HG03108 (cell line): Measurements from ENCODE around the gene ZMYND10.
A peak's percentile ranks its signal among the peaks of the same experiment; 100 is the strongest.
"Not testable (repeated sequence)": the region's sequence is repeated elsewhere in the genome, so short reads cannot be mapped to it uniquely, and the experiment has no call there.

Source experiments
- ATAC-seq: cut with Tn5 transposase; IDR thresholded peaks from one replicate; pipeline ENCODE4 v1.9.1; 2021; ENCODE audit warnings: moderate library complexity; ENCODE audit not compliant: unreplicated experiment

Gene ZMYND10

DNA sequence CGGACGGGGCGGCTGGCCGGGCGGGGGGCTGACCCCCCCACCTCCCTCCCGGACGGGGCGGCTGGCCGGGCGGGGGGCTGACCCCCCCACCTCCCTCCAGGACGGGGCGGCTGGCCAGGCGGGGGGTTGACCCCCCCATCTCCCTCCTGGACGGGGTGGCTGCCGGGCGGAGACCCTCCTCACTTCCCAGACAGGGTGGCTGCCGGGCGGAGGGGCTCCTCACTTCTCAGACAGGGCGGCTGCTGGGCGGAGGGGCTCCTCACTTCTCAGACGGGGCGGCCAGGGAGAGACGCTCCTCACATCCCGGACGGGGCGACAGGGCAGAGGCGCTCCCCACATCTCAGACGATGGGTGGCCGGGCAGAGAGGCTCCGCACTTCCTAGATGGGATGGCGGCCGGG lies 33.5 kb downstream of the ZMYND10 start:
- not testable (repeated sequence) for ATAC-seq

DNA sequence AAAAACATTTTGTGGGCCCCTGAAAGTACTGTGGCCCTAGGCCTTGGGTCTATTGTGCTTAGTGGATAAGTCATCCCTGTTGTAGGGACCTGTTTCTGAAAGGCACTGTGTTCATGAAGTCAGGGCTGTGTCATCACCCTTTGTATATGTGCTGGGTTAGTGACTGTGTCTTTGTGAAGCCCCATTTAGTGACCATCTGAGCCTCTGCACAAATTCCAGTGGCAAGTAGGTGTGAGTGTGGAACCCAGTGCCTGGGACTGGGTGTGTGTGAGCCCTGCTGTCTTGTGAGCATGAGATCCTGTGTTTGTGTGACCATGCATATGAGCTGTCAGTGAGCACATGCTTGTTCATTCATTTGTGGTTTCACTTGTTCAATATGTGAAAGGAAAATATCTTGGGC lies 40.9 kb downstream of the ZMYND10 start:
- ATAC-seq: no peak

DNA sequence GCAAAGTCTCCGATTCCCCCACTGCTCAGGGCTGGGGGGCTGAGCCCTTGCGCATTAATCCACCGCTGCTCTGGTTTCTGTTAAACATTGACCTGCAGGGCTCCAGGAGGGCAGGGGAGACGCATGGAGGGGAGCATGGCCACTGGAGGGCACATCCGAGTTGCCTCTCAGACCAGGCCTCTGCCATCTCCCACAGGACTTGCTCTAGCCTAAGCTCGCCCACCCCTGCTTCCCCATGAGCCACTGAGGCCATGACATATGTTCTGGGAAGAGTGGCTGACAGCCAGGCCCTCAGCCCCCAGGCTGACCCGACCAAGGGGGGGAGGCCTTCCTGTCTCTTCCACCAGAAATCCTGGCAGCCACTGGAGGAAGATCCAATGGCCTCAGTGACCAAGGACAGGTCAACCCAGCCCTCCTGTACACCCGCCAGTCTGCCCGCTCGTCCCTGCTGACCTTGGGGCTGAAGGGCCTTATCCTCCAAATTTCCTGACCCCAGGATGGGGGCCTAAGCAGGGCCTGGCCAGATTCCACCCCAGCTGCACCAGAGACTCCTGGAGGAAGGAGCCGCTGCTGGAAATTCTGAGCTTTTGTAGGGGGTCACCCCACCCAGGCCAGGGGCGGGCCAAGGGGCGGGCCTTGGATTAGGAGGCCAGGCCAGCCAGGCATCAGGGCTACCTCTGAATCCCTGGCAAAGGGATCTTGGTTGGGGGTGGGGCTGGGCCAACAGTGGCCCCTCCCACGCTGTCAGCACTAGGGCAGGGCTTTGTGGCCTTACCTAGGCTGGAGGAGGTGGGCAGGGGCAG lies 42.3 kb downstream of the ZMYND10 start, which contains the start of gene HYAL1:
TSS of gene HYAL1 (minus strand) at position 562 of the 803 bp plus-strand sequence. CDS start 618 bp downstream, outside the sequence.
- ATAC-seq: no peak

DNA sequence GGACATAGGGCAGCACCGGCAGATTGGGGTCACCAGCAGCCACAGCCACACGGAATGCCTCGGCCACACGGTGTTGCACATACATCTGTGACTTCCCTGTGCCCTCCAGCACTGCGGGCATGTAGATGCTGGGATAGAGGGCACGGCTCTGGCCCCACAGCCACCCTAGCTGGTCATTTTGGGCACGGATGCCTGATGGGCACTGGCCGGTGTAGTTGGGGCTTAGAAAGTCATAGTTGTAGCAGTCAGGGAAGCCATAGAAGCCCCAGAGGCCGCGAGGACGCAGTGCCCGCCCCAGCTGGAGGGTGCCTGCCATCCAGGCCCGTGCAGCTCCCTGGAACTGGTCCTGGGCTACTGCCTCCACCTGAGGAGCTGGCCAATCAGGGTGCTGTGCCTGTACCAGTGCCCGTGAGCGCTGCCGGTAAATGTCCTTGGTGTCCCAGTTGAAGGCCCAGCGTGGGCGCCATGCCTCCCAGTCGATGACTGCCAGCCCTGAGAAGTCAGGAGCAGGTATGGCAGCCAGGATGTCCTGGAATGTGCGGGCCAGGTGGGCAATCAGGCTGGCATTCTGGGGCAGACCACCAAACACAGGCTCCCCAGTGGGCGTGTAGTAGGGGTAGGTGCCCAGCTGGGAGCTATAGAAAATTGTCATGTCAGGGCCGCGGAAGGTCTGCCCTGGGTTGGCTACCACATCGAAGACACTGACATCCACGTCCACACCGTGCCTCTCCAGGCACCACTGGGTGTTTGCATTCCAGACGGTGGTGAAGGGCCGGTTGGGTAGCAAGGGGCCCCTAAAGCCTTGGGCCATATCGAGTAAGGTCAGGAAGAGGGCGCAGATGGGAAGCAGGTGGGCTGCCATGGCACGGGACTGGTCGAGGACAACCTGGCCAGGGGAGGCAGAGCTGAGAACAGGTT lies 43.2 kb downstream of the ZMYND10 start:
- no peak for ATAC-seq

DNA sequence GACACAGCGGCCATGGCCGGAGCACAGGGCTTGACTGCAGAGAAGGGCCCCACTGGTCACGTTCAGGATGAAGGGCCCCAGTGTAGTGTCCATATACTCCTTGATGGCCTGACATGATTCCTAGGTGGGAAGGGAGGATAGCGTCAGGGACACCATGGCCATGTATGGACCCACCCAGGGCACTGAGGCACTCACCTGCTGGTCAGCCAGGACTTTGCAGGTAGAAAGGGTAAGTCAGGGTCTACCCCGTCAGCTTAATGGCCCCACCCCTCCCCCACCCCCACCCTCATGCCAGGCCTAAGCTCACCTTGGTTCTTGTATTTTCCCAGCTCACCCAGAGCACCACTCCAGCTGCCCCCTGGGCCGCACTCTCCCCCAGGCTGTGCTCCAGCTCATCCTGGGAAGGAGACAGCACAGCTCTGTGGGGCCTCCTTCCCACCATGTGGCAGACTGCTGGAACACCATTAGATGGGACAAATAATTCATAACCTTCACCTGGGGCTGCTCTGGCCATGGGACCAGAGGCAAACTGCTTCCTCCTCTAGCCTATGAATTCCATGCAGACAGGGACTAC lies 44.8 kb downstream of the ZMYND10 start:
- no peak for ATAC-seq

DNA sequence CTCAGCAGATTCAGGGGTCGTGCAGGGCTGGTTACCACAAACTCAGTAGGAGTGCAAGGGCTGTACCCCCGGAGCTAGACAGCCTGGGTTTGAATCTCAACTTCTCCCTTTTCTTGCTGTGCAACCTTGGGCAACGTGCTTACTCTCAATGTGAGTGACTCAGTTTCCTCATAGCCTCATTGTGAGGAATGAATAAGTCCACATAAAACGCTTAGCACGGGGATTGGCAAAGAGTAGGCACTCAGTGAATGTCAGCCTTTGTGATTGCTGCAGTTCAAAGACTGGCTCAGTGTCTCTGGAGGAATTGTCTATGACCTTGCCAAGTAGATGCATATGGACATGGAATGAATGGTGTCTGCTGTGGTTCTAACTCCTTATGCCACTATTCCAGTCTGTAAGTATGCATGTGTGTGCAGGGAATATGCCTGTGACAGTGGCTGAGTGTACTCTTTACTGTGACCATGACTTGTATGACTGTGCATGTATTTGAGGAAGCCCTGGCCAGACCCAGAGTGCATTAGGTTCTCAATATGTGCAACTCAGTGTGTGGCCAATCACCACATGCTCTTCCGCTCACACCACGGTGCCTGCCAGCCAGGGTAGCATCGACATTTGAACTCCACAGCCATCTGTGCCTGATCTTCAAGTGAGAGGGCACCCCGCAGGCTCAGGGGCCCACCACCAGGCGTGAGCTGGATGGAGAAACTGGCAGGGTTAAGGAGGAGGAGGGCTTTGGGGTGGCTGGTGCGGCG lies 45.4 kb downstream of the ZMYND10 start:
- ATAC-seq: no peak

DNA sequence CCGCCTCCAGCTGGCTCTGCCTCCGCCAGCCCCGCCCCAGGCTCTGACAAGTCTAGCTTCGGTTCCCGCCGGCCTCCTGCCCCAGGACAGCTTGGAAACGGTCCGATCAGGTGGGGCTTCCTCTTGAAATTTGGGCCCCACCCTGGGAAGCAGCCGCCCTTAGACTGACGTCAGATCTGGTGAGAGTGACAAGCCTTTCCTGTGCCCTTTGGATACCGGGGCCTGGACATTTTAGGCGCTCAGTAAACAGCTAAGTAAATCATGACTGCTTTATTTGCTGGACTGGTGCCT lies 45.9 kb downstream of the ZMYND10 start:
- no peak for ATAC-seq

DNA sequence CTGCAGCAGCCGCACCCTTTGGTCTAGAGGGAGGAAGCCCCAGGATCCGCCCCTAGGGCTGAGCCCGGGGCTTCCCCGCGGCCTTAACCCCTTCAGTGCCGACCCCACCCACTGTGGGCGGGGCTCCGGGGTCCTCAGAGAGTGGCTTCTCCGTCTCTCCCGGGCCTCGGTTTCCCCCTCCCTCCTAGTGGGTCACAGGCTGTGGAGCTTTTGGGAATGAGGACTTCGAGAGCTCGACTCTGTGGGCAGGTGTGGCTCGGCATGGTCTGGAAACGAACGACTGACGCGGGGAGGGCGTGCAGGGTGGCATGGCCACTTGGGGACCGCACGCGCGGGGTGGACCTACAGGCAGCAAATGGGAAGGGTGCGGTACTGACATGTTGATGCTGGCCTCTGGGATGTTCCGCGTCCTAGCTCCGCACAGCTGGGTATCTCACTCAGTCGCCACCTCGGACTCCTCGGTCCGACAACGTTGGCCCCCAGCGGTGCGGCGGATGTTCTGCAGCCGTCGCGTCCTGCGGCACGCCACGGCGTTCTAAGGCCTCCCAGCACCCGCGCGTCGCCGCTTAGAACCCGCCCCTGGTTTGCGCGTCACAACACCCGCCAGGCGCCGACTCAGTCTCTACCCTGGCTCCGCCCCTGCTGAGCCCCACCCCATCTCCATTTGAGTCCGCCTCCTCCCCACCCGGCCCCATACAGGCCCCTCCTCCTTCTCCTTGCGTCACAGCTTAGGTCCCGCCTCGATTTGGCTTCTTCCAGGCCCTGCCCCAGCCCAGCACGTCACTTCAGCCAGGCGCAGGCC lies 46.5 kb downstream of the ZMYND10 start, which contains the start of the genes HYAL3 and NAA80:
TSS of gene HYAL3 (minus strand) at position 570 of the 802 bp plus-strand sequence. CDS start 3,803 bp downstream, outside the sequence.
TSS of gene NAA80 (minus strand) at position 570 of the 802 bp plus-strand sequence. CDS start 1,942 bp downstream, outside the sequence.
- peak; percentile 77 for ATAC-seq

DNA sequence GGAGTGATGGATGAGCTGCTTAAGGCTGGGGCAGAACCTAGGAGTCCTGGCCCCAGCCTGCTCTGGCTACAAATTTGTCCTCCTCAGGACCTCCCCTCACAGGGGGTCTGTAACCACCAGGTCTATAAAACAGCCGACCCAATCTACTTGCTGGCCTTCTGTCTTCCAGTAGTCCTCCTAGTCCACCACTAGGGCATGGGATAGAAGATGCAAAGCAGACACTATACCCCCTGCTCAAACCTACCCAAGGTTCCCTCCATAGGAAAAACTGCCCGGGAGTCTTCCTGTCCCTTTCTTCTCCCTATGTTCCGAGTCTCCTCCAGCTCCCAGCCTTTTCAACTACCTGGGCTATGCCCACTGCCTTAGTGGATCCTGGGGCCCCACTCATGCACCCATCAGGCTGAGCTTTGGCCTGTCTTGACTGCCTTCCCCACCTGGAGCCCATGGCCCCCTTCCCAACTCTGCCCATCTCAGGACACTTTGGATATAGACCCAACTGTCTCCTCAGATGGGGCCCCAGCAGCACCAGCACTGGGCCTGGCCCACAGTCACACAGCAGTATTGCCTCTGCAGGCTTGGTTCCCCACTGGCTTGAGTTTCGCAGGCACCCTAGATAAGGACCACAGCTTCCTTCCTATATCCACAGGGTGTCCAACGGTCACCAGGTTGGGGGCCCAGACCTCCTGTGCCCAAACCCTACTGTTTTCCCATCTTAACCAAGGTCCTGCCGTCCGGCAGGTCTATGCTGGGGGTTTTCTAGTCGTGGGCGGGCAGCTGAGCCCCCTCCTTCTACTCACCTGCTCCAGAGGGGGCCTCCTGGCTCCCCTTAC lies 47.4 kb downstream of the ZMYND10 start:
- ATAC-seq: no peak

DNA sequence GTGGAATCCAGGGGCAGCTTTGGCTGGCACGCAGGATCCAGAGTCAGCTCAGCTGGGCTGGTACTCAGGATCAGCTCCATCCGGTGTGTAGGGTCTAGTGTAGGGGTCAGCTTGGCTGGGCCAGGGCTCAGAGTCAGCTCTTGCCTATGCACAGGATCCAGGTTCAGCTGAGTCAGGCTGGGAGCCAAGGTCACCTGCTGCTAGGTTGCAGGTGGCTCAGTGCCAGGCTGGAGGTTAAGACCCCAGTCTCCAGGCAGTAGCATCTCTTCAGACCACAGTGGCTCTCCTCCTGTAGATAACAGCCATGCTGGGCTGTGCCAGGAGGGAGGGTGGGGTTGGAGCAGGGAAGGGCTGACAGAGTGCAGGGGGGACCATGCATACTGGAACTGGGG lies 48.2 kb downstream of the ZMYND10 start:
- no peak for ATAC-seq

DNA sequence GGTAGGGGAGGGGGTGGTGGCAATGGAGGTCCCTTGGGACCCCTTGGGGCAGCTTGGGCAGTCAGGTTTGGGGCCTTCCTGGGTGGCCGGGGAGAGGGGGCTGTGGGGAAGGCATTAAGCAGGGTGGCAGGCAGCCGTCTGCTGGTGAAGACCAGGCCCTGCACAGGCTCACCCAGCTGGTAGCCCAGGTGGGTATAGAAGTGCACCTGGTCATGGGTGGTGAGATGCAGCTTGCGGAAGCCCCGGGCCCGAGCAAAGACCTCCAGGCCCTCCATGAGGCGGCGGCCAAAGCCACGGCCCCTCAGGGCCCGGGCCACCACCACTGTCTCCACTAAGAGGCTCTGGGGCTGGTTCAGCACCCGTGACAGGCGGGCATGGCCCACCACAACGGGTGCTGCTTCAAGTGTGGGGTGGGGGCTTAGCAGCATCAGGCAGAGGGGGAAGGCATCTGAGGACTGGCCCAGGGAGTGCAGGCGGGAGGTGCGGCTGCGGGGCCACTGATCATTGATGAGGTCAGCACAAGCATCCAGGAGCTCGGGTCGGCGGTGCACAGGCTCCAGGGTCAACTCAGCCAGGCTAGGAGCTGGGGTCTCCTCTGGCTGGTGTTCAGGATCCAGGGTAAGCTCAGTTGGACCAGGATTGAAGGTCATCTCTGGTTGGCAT lies 48.7 kb downstream of the ZMYND10 start:
- ATAC-seq: no peak

DNA sequence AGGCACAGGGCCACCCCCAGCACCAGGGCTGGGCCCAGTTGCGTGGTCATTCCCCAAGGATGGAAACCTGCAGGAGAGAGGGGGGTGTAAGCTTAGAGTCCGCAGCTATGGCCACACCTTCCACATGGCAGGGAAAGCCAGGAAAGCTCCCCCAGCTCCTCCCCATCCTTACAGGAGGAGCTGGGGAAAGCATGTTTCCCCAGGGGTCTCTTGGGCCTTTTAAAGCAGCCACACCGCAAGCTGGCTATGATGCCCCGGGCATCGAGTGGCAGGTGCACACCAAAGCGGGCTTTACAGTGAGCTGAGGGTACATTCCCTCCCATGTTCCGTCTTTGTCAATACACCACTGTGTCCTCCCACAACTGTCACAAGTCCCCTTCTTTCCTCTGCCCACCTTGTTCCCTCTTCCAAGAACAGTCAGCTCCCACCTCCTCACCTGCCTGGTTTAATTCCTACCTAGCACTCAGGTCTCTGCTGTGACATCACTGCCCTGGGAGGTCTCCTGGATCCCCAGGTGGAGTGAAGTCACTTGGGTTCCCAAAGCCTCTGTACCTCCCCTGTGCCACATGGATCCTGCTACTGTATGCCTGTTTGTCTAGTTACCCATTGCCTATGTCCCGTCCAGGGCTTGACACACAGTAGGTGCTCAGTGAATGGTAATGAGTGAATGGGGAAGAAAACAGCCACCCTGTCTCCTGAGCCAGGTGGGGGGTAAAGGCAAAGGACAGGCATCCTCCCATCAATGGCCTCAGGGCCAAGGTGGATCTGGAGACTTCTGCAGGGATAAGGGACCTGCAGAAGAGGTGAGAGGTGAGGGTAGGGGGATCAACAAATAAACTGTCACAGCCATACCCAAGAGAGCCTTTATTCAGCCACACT lies 49.7 kb downstream of the ZMYND10 start:
- no peak for ATAC-seq

DNA sequence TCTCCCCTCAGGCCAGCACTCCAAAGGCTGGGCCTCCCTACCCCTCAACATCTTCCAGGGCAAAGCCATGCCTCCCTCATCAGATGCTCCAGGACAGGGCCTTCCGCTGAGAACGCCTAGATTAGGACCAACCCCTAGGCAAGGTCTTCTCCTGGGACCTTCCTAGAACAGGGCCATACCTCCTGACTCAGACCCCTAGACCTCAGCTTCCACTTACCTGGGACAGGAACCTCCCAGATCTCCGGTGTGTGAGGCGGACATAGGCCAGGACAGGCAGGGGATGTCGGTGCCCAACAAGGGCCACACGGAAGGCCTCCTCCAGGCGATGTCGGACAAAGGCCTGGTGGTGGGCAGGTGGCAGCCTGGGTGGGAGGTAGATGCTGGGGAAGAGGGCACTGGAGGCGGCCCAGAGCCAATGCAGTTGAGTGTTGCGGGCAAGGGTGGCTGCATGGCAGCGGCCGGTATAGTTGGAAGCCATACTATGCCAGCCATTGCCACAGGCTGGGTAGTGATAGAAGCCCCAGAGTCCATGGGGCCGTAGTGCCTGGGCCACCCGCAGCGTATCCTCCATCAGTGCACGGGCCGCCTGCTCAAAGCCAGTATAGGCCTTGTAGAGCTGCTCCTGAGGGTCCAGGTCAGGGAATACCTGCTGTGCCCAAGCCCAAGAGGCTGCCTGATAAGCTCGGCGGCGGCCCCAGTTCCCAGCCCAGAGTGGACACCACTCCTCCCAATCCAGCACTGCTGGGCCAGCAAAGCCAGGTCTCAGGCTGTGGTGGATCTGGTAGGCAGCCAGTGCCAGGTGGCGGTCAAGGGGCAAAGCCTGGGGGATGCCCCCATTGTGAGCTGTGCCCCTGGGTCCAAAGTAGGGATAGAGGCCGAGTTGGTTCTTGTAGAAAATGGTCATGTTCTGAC lies 50.8 kb downstream of the ZMYND10 start:
- no peak for ATAC-seq

DNA sequence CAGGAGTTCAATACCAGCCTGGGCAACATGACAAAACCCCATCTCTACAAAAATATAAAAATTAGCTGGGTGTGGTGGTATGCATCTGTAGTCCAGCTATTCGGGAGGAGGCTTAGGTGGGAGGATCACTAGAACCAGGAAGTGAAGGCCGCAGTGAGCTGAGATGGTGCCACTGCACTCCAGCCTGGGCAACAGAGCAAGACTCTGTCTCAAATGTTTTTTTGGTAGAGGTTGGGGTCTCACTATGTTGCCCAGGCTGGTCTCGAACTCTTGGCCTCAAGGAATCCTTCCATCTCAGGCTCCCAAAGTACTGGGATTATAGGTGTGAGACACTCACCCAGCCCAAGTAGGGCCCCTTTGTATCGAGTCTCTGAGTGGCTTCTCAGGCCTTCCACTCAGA lies 51.4 kb downstream of the ZMYND10 start:
- no peak for ATAC-seq

DNA sequence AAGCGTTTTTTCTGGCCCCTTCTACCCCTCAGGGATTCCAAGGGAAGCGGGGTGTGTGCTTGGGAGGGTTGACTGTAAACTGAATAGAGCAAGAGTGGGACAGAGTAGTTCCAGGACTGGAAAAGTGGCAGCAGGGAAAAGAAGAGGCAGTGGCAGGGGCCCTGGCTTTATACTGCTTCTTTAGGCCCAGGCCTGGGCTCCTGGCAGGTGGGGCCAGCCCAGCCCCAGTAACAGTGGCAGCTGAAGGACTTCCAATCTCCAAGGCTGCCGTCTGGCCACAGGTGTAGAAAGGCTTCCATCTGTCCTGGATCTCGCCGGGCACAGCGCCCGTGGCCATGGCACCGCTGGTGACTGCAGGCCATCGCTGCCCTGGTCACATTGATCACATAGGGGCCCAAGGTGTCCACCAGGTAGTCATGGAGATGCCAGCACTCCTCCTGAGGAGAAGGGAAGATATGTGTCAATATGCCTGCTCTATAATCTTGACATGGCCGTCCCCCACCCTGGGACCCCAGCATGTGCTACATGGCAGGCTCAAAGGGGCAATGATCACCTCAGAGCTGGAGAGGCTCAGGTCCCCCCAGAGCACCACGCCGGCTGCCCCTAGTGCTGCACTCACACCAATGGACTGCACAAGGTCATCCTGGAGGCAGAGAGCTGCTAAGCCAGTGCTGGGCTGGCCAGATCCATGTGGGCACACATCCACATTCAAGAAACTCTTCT lies 52.3 kb downstream of the ZMYND10 start:
- ATAC-seq: no peak
